ENCODE data around the gene MIDN.

GRCh38 chr19:1235625-1236538 is 12.5 kb upstream of the MIDN start:
- TF ChIP-seq GATA2 (IDR thresholded peaks at IDR 0.05; ENCODE audit: low read depth, low read length) = no peak
- TF ChIP-seq GATA3 (IDR thresholded peaks at IDR 0.05; ENCODE audit: low read depth, low read length) = no peak

Measured in SH-SY5Y (cell line).